Natural killer cell (primary cell): ENCODE results near the gene CST3. TPM values are rescaled to one million over a fixed set of nuclear protein-coding genes. Genes with fewer than 3 reads are reported as not detected.

Experiments used
- ATAC-seq, 3 donors: fragments of 150-1000 bp in 2 of 3; fragments of 200-7000 bp in 1 of 3; cut with Tn5 transposase; 1 replicate in 1 of 3; 2 replicates in 2 of 3; pipeline ENCODE4 v1.10.0; 2021; ENCODE audit warnings: mild to moderate bottlenecking in 2 of 3, moderate library complexity in 2 of 3
- DNase-seq, 2 donors: peaks; one replicate each; pipeline versions ENCODE4 v3.0.0 to v3.0.0-alpha.2; 2013 to 2021; ENCODE audit warnings: mixed read lengths in 1 of 2
- H3K27ac ChIP-seq: one replicate; pipeline ENCODE4 v1.5.1; 2013; ENCODE audit warnings: mild to moderate bottlenecking, low read length
- H3K27me3 ChIP-seq: one replicate; pipeline ENCODE4 v1.6.1; 2013; ENCODE audit warnings: low read length; ENCODE audit not compliant: control insufficient read depth, insufficient read depth
- H3K36me3 ChIP-seq: one replicate; pipeline ENCODE4 v1.6.1; 2013; ENCODE audit warnings: low read length; ENCODE audit not compliant: control insufficient read depth, insufficient read depth
- H3K4me1 ChIP-seq: one replicate; pipeline ENCODE4 v1.6.1; 2013; ENCODE audit warnings: low read length; ENCODE audit not compliant: control insufficient read depth, insufficient read depth
- H3K4me3 ChIP-seq: one replicate; pipeline ENCODE4 v1.5.1; 2013; ENCODE audit warnings: low read length
- H3K9me3 ChIP-seq: one replicate; pipeline ENCODE4 v1.6.1; 2013; ENCODE audit warnings: low read length; ENCODE audit not compliant: control insufficient read depth, insufficient read depth
- H3K27ac Mint-ChIP-seq, 2 donors: one replicate each; pipeline ENCODE4 v1.8.0; 2022; ENCODE audit warnings: mild to moderate bottlenecking in 2 of 2, mixed read lengths in 2 of 2, moderate library complexity in 1 of 2
- H3K27me3 Mint-ChIP-seq, 2 donors: one replicate each; pipeline ENCODE4 v1.8.0; 2022; ENCODE audit warnings: low read depth in 2 of 2, mixed read lengths in 2 of 2
- H3K36me3 Mint-ChIP-seq: one replicate; pipeline ENCODE4 v1.8.0; 2022; ENCODE audit warnings: mixed read lengths
- H3K4me1 Mint-ChIP-seq, 2 donors: one replicate each; pipeline ENCODE4 v1.8.0; 2022; ENCODE audit warnings: mixed read lengths in 2 of 2
- H3K4me3 Mint-ChIP-seq: one replicate; pipeline ENCODE4 v1.8.0; 2022; ENCODE audit warnings: mild to moderate bottlenecking, moderate library complexity, mixed read lengths
- H3K9me3 Mint-ChIP-seq, 2 donors: one replicate each; pipeline ENCODE4 v1.8.0; 2022; ENCODE audit warnings: mixed read lengths in 2 of 2
- WGBS: methylation state at CpG from one replicate; pipeline ENCODE4 v1.1.7; 2013; ENCODE audit warnings: missing lambda C conversion rate; ENCODE audit not compliant: insufficient coverage; 5-methylcytosine and 5-hydroxymethylcytosine counted together
- intact Hi-C: fragments of 100-400 bp; cut with micrococcal nuclease; formaldehyde crosslinking; loops from one replicate; pipeline ENCODE4 v1.14.2; 2022
- total RNA-seq, 4 donors: library from RNA; stranded (reverse); fragments of 120-200 nt in 1 of 4; gene quantifications; one replicate each; pipeline versions ENCODE4 v1.2.3 to v1.2.4, GENCODE V29; 2013 to 2022
- TF ChIP-seq, protein P1 (sequence below): fragments of 200-600 bp; IDR thresholded peaks from one replicate; pipeline ENCODE4 v1.8.0; 2022; ENCODE audit warnings: antibody characterized with exemption

CST3 gene
- total RNA-seq, 3 donors from 2014 or later (not counting 1 experiment from before 2014, with no cell fraction given) = 30.0 to 118 (median 83.8) TPM

GRCh38 chr20:23683807-23684206 is 46.1 kb upstream of the CST3 start:
- Mint-ChIP-seq H3K27me3 (peaks cover 16 to 25% of the 10 kb centered on the region in 2 donors), H3K4me1 (no peaks in the 10 kb centered on the region), H3K36me3 (no peaks in the 10 kb centered on the region), H3K27ac (no peak overlapping the region), H3K4me3 (no peak overlapping the region), H3K9me3 (no peaks in the 10 kb centered on the region)
- WGBS = 82% methylated on average over 1 of the region's 2 CpGs
- Histone ChIP-seq H3K4me1 (no peaks in the 10 kb centered on the region), H3K27me3 (no peaks in the 10 kb centered on the region), H3K9me3 (no peaks in the 10 kb centered on the region), H3K4me3 (no peak overlapping the region), H3K36me3 (no peaks in the 10 kb centered on the region), H3K27ac (no peak overlapping the region)
- no peak for DNase-seq
- TF ChIP-seq, protein P1, sequence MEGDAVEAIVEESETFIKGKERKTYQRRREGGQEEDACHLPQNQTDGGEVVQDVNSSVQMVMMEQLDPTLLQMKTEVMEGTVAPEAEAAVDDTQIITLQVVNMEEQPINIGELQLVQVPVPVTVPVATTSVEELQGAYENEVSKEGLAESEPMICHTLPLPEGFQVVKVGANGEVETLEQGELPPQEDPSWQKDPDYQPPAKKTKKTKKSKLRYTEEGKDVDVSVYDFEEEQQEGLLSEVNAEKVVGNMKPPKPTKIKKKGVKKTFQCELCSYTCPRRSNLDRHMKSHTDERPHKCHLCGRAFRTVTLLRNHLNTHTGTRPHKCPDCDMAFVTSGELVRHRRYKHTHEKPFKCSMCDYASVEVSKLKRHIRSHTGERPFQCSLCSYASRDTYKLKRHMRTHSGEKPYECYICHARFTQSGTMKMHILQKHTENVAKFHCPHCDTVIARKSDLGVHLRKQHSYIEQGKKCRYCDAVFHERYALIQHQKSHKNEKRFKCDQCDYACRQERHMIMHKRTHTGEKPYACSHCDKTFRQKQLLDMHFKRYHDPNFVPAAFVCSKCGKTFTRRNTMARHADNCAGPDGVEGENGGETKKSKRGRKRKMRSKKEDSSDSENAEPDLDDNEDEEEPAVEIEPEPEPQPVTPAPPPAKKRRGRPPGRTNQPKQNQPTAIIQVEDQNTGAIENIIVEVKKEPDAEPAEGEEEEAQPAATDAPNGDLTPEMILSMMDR = no peak
- intact Hi-C loops = no loop called here
- no peak for ATAC-seq

- WGBS = 100% methylated on average over 1 of the region's 2 CpGs
- H3K9me3 Mint-ChIP-seq = no peaks in the 10 kb centered on the region
- no peak overlapping the region for H3K4me3 Mint-ChIP-seq
- Histone ChIP-seq H3K4me3 (no peak overlapping the region), H3K27ac (no peak overlapping the region), H3K27me3 (no peaks in the 10 kb centered on the region), H3K9me3 (no peaks in the 10 kb centered on the region), H3K4me1 (no peaks in the 10 kb centered on the region), H3K36me3 (no peaks in the 10 kb centered on the region)
- intact Hi-C loops = no loop called here
- ATAC-seq (no peak), DNase-seq (no peak)
- no peak overlapping the region for H3K27ac Mint-ChIP-seq
- TF ChIP-seq, protein P1 = no peak
- H3K27me3 Mint-ChIP-seq = peaks cover 17 to 30% of the 10 kb centered on the region in 2 donors
- no peaks in the 10 kb centered on the region for H3K36me3 Mint-ChIP-seq
- no peaks in the 10 kb centered on the region for H3K4me1 Mint-ChIP-seq
These were observed 45.5 kb upstream of the CST3 start for GRCh38 chr20:23683281-23683680.

DNA sequence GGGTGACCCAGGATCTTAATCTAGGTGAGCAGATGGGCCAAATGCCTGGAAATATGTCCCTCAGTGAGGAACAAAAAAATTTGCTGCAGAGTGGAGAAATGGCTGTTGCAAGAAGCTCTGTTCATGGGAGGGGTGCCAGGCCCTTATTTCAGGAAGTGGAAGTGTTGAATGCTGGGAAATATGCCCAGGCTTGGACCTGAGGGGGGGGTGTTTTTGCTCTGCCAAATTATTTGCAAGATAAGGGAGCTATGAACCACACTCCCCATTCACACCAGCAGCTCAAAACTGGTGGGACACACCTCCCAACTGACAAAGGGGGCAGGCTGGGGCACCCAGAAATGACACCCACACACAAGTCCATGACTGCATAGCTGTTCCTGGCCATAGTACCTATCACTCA is 42.4 kb upstream of the CST3 start:
- H3K27ac ChIP-seq = no peak overlapping the region
- DNase-seq (no peak), ATAC-seq (no peak)
- H3K4me1 ChIP-seq = no peaks in the 10 kb centered on the region
- TF ChIP-seq, protein P1 = no peak
- Mint-ChIP-seq H3K27ac (no peak overlapping the region), H3K36me3 (no peaks in the 10 kb centered on the region), H3K9me3 (no peaks in the 10 kb centered on the region), H3K27me3 (peaks cover 15 to 61% of the 10 kb centered on the region in 2 donors), H3K4me1 (no peaks in the 10 kb centered on the region), H3K4me3 (no peak overlapping the region)
- H3K36me3 ChIP-seq = no peaks in the 10 kb centered on the region
- no peak overlapping the region for H3K4me3 ChIP-seq
- intact Hi-C loops = no loop called here
- no peaks in the 10 kb centered on the region for H3K9me3 ChIP-seq
- H3K27me3 ChIP-seq = no peaks in the 10 kb centered on the region
